ENCODE measurements around the gene CTIF. TPM values are rescaled to one million over a fixed set of nuclear protein-coding genes. Genes with fewer than 3 reads are reported as not detected.

Gene CTIF
- total RNA-seq, 1 donor from 2014 or later = 54.8 TPM

- H3K36me3 ChIP-seq = no peaks in the 10 kb centered on the region
- intact Hi-C loops (cut with DNase I) = no loop called here
- H3K27ac ChIP-seq = peak overlapping the region; percentile 81
- H3K27me3 ChIP-seq (ENCODE audit: low read depth) = no peaks in the 10 kb centered on the region
- peaks cover 31% of the 10 kb centered on the region for H3K4me1 ChIP-seq
- TF ChIP-seq CTCF (IDR thresholded peaks at IDR 0.05) = no peak
- ATAC-seq (peak in 1 of 2 donors; percentile 14), DNase-seq (peak; percentile 46)
- H3K4me3 ChIP-seq = no peak overlapping the region
- no peaks in the 10 kb centered on the region for H3K9me3 ChIP-seq
Measured at GRCh38 chr18:48790869-48791635, 252.2 kb downstream of the CTIF start.

- H3K27ac ChIP-seq = peak overlapping the region; percentile 81
- H3K4me3 ChIP-seq = no peak overlapping the region
- no peaks in the 10 kb centered on the region for H3K27me3 ChIP-seq (ENCODE audit: low read depth)
- intact Hi-C loops (cut with DNase I) = no loop called here
- ATAC-seq (no peak), DNase-seq (no peak)
- H3K4me1 ChIP-seq = peaks cover 30% of the 10 kb centered on the region
- H3K9me3 ChIP-seq = no peaks in the 10 kb centered on the region
- H3K36me3 ChIP-seq = peaks cover 4% of the 10 kb centered on the region
- TF ChIP-seq CTCF (IDR thresholded peaks at IDR 0.05) = no peak
Measured at GRCh38 chr18:48791636-48792105, 252.8 kb downstream of the CTIF start.

GRCh38 chr18:48792141-48792540, 253.3 kb downstream of the CTIF start:
- peaks cover 27% of the 10 kb centered on the region for H3K4me1 ChIP-seq
- no peak for TF ChIP-seq CTCF (IDR thresholded peaks at IDR 0.05)
- H3K9me3 ChIP-seq = no peaks in the 10 kb centered on the region
- H3K4me3 ChIP-seq = no peak overlapping the region
- peaks cover 4% of the 10 kb centered on the region for H3K36me3 ChIP-seq
- ATAC-seq (no peak), DNase-seq (peak; percentile 14)
- intact Hi-C loops (cut with DNase I) = no loop called here
- H3K27me3 ChIP-seq (ENCODE audit: low read depth) = no peaks in the 10 kb centered on the region
- H3K27ac ChIP-seq = no peak overlapping the region

GRCh38 chr18:48792611-48793380, 254.0 kb downstream of the CTIF start:
- no peak overlapping the region for H3K27ac ChIP-seq
- peaks cover 21% of the 10 kb centered on the region for H3K4me1 ChIP-seq
- ATAC-seq (no peak), DNase-seq (peak; percentile 13)
- no peak for TF ChIP-seq CTCF (IDR thresholded peaks at IDR 0.05)
- H3K36me3 ChIP-seq = peaks cover 4% of the 10 kb centered on the region
- intact Hi-C loops (cut with DNase I) = no loop called here
- no peaks in the 10 kb centered on the region for H3K27me3 ChIP-seq (ENCODE audit: low read depth)
- H3K9me3 ChIP-seq = no peaks in the 10 kb centered on the region
- H3K4me3 ChIP-seq = no peak overlapping the region

GRCh38 chr18:48794251-48794970, 255.6 kb downstream of the CTIF start:
- H3K9me3 ChIP-seq = no peaks in the 10 kb centered on the region
- intact Hi-C loops (cut with DNase I) = no loop called here
- peaks cover 4% of the 10 kb centered on the region for H3K36me3 ChIP-seq
- ATAC-seq (no peak), DNase-seq (peak; percentile 7)
- no peak overlapping the region for H3K27ac ChIP-seq
- H3K4me1 ChIP-seq = peaks cover 21% of the 10 kb centered on the region
- no peak overlapping the region for H3K4me3 ChIP-seq
- TF ChIP-seq CTCF (IDR thresholded peaks at IDR 0.05) = no peak
- no peaks in the 10 kb centered on the region for H3K27me3 ChIP-seq (ENCODE audit: low read depth)
